ENCODE results near the gene KCTD11.
"Not testable (repeated sequence)": the region's sequence is repeated elsewhere in the genome, so short reads cannot be mapped to it uniquely, and the experiment has no call there.

KCTD11 gene

GRCh38 chr17:7322520-7323194 is 29.3 kb upstream of the KCTD11 start:
- in situ Hi-C loops (cut with MboI; ENCODE audit: low sequenced_read_pairs), result no loop called here

GRCh38 chr17:7323731-7324437 is 28.1 kb upstream of the KCTD11 start:
- in situ Hi-C loops (cut with MboI; ENCODE audit: low sequenced_read_pairs), result no loop called here

GRCh38 chr17:7324438-7324779 is 27.6 kb upstream of the KCTD11 start:
- in situ Hi-C loops (cut with MboI; ENCODE audit: low sequenced_read_pairs), result no loop called here

GRCh38 chr17:7325031-7325528 is 26.9 kb upstream of the KCTD11 start:
- in situ Hi-C loops (cut with MboI; ENCODE audit: low sequenced_read_pairs), result no loop called here

GRCh38 chr17:7326186-7326585 is 25.8 kb upstream of the KCTD11 start:
- in situ Hi-C loops (cut with MboI; ENCODE audit: low sequenced_read_pairs), result no loop called here

- in situ Hi-C loops (cut with MboI; ENCODE audit: low sequenced_read_pairs), result no loop called here
Observed at GRCh38 chr17:7327056-7327455, 24.9 kb upstream of the KCTD11 start.

GRCh38 chr17:7327501-7327900 is 24.5 kb upstream of the KCTD11 start:
- in situ Hi-C loops (cut with MboI; ENCODE audit: low sequenced_read_pairs), result no loop called here

- in situ Hi-C loops (cut with MboI; ENCODE audit: low sequenced_read_pairs), result no loop called here
Observed at GRCh38 chr17:7328009-7328408, 24.0 kb upstream of the KCTD11 start.

GRCh38 chr17:7328840-7329373 is 23.1 kb upstream of the KCTD11 start, which contains the start of gene NEURL4:
Gene NEURL4 (minus strand): TSS chr17:7329335. CDS start chr17:7329312, 23 bp downstream.
- in situ Hi-C loops (cut with MboI; ENCODE audit: low sequenced_read_pairs), result no loop called here

GRCh38 chr17:7329374-7329996 is 22.5 kb upstream of the KCTD11 start:
- in situ Hi-C loops (cut with MboI; ENCODE audit: low sequenced_read_pairs), result no loop called here

- in situ Hi-C loops (cut with MboI; ENCODE audit: low sequenced_read_pairs), result no loop called here
Observed at GRCh38 chr17:7329997-7330637, 21.8 kb upstream of the KCTD11 start.

GRCh38 chr17:7330638-7331015 is 21.3 kb upstream of the KCTD11 start:
- in situ Hi-C loops (cut with MboI; ENCODE audit: low sequenced_read_pairs), result no loop called here

- in situ Hi-C loops (cut with MboI; ENCODE audit: low sequenced_read_pairs), result no loop called here
Observed at GRCh38 chr17:7332111-7332510, 19.9 kb upstream of the KCTD11 start.

- in situ Hi-C loops (cut with MboI; ENCODE audit: low sequenced_read_pairs), result not testable (repeated sequence)
Observed at GRCh38 chr17:7332600-7333069, 19.3 kb upstream of the KCTD11 start.

- in situ Hi-C loops (cut with MboI; ENCODE audit: low sequenced_read_pairs), result no loop called here
Observed at GRCh38 chr17:7334938-7335538, 16.9 kb upstream of the KCTD11 start.

- in situ Hi-C loops (cut with MboI; ENCODE audit: low sequenced_read_pairs), result not testable (repeated sequence)
Observed at GRCh38 chr17:7335765-7336164, 16.2 kb upstream of the KCTD11 start.

GRCh38 chr17:7336240-7337175 is 15.5 kb upstream of the KCTD11 start, which contains the start of gene ACAP1:
Gene ACAP1 (plus strand): TSS chr17:7336529. CDS start chr17:7336735, 206 bp downstream.
- in situ Hi-C loops (cut with MboI; ENCODE audit: low sequenced_read_pairs), result no loop called here

GRCh38 chr17:7337600-7337999 is 14.4 kb upstream of the KCTD11 start:
- in situ Hi-C loops (cut with MboI; ENCODE audit: low sequenced_read_pairs), result not testable (repeated sequence)

GRCh38 chr17:7340179-7340578 is 11.8 kb upstream of the KCTD11 start:
- in situ Hi-C loops (cut with MboI; ENCODE audit: low sequenced_read_pairs), result no loop called here

Data from hTERT RPE-1 (cell line).